Panc1 (cell line): ENCODE measurements around the gene TFDP2.

Source experiments
- CTCF ChIP-seq: fragments of 450-650 bp; IDR thresholded peaks from 2 replicates; pipeline ENCODE4 v1.5.1; 2017; ENCODE audit warnings: mild to moderate bottlenecking
- POLR2AphosphoS5 ChIP-seq: IDR thresholded peaks from 2 replicates; pipeline ENCODE4 v1.6.1; 2012; ENCODE audit warnings: mild to moderate bottlenecking, low read depth, low read length, moderate library complexity
- REST ChIP-seq, 2 experiments: IDR thresholded peaks; 2 replicates each; pipeline ENCODE4 v1.6.1; 2011 to 2012; ENCODE audit warnings: low read depth in 2 of 2, control low read depth in 1 of 2, low read length in 1 of 2, mild to moderate bottlenecking in 1 of 2, moderate library complexity in 1 of 2; ENCODE audit not compliant: insufficient read depth in 1 of 2
- SIN3A ChIP-seq: IDR thresholded peaks from 2 replicates; pipeline ENCODE4 v1.6.1; 2012; ENCODE audit warnings: low read depth, mild to moderate bottlenecking, low read length, moderate library complexity, borderline replicate concordance; ENCODE audit not compliant: insufficient read depth
- TCF7L2 ChIP-seq: IDR thresholded peaks from 2 replicates; pipeline ENCODE4 v1.6.1; 2011; ENCODE audit warnings: mild to moderate bottlenecking, low read depth, low read length, inconsistent platforms

- TF ChIP-seq CTCF (no peak), REST (IDR thresholded peaks at IDR 0.05; ENCODE audit: insufficient read depth in 1 of 2, low read depth in 2 of 2, low read length in 1 of 2) (no peak), SIN3A (no peak), POLR2AphosphoS5 (no peak), TCF7L2 (no peak)
These were observed 43.4 kb downstream of the TFDP2 start for GRCh38 chr3:142105991-142106390.
